IMR-90 (cell line): ENCODE data around the gene AHCYL1. TPM values are rescaled to one million over a fixed set of nuclear protein-coding genes. Genes with fewer than 3 reads are reported as not detected.

ENCODE experiments used
- ATAC-seq: fragments of 200-7000 bp; cut with Tn5 transposase; 2 replicates; pipeline ENCODE4 v1.9.1; 2020; ENCODE audit warnings: low read depth, mild to moderate bottlenecking, moderate library complexity
- BruUV-seq: library from RNA; stranded (reverse); fragments of 400-500 nt; replicated peaks from 2 replicates; lab custom pipeline; 2021; lab: Mats Ljungman, UMichigan
- CTCF ChIA-PET: fragments of 300-600 bp; formaldehyde crosslinking; extraction: SDS; loops from one replicate; lab custom pipeline; 2021; ENCODE audit warnings: antibody characterized with exemption; lab: Yijun Ruan, JAX
- POLR2A ChIA-PET: fragments of 300-600 bp; sonication (Branson Sonifier 250); formaldehyde crosslinking; loops from one replicate; lab custom pipeline; 2022; ENCODE audit warnings: antibody characterized with exemption; ENCODE audit not compliant: unreplicated experiment; lab: Charles Lee
- DNase-seq: peaks from one replicate; pipeline ENCODE4 v3.0.0; 2013
- H2AFZ ChIP-seq: replicated peaks from 2 replicates; pipeline ENCODE3; 2013; ENCODE audit warnings: low read length, mild to moderate bottlenecking; ENCODE audit not compliant: poor library complexity
- H2AK5ac ChIP-seq: 2 replicates; pipeline ENCODE4 v1.6.1; 2013; ENCODE audit warnings: low read depth, low read length, inconsistent platforms
- H2AK9ac ChIP-seq: replicated peaks from 2 replicates; pipeline ENCODE3; 2013; ENCODE audit warnings: mild to moderate bottlenecking, low read depth, low read length, moderate library complexity; ENCODE audit not compliant: poor library complexity
- H2BK120ac ChIP-seq: 2 replicates; pipeline ENCODE4 v1.6.1; 2013; ENCODE audit warnings: low read depth, low read length, inconsistent platforms
- H2BK15ac ChIP-seq: 3 replicates; pipeline ENCODE4 v1.6.1; 2013; ENCODE audit warnings: low read depth, low read length, inconsistent platforms
- H2BK20ac ChIP-seq: 2 replicates; pipeline ENCODE4 v1.6.1; 2013; ENCODE audit warnings: low read depth, mild to moderate bottlenecking, inconsistent platforms, low read length, moderate library complexity
- H2BK5ac ChIP-seq: 2 replicates; pipeline ENCODE4 v1.6.1; 2013; ENCODE audit warnings: mild to moderate bottlenecking, low read depth, low read length, inconsistent platforms; ENCODE audit not compliant: poor library complexity, severe bottlenecking
- H3K14ac ChIP-seq: replicated peaks from 2 replicates; pipeline ENCODE4 v1.6.1; 2013; ENCODE audit warnings: low read depth, low read length, inconsistent platforms
- H3K18ac ChIP-seq: 2 replicates; pipeline ENCODE4 v1.6.1; 2013; ENCODE audit warnings: low read depth, low read length, control low read depth
- H3K23ac ChIP-seq: 2 replicates; pipeline ENCODE4 v1.6.1; 2013; ENCODE audit warnings: low read depth, low read length, inconsistent platforms
- H3K27ac ChIP-seq: 2 replicates; pipeline ENCODE4 v1.5.1; 2013; ENCODE audit warnings: mild to moderate bottlenecking, control low read depth, low read length; ENCODE audit not compliant: insufficient read depth
- H3K27me3 ChIP-seq: 2 replicates; pipeline ENCODE4 v1.6.1; 2013; ENCODE audit warnings: low read length; ENCODE audit not compliant: control insufficient read depth, insufficient read depth
- H3K36me3 ChIP-seq: 2 replicates; pipeline ENCODE4 v1.6.1; 2013; ENCODE audit warnings: low read length, mixed read lengths; ENCODE audit not compliant: control insufficient read depth, insufficient read depth
- H3K4ac ChIP-seq: 2 replicates; pipeline ENCODE4 v1.6.1; 2013; ENCODE audit warnings: low read depth, low read length, inconsistent platforms
- H3K4me1 ChIP-seq: 2 replicates; pipeline ENCODE4 v1.6.1; 2013; ENCODE audit warnings: low read length, mixed read lengths; ENCODE audit not compliant: control insufficient read depth, insufficient read depth
- H3K4me2 ChIP-seq: 2 replicates; pipeline ENCODE4 v1.6.1; 2013; ENCODE audit warnings: low read depth, mild to moderate bottlenecking, control low read depth, low read length, moderate library complexity
- H3K4me3 ChIP-seq: 2 replicates; pipeline ENCODE4 v1.5.1; 2013; ENCODE audit warnings: low read depth, mild to moderate bottlenecking, control low read depth, low read length, moderate library complexity; ENCODE audit not compliant: insufficient read depth
- H3K56ac ChIP-seq: 2 replicates; pipeline ENCODE4 v1.6.1; 2013; ENCODE audit warnings: low read length, inconsistent platforms; ENCODE audit not compliant: insufficient read depth; ENCODE audit errors: extremely low read depth
- H3K79me1 ChIP-seq, 2 experiments: 2 replicates each; pipeline ENCODE4 v1.6.1; 2013; ENCODE audit warnings: low read length in 2 of 2, inconsistent platforms in 1 of 2, low read depth in 1 of 2
- H3K9ac ChIP-seq: 2 replicates; pipeline ENCODE4 v1.6.1; 2013; ENCODE audit warnings: low read depth, low read length, control low read depth
- H3K9me1 ChIP-seq: 2 replicates; pipeline ENCODE4 v1.6.1; 2013; ENCODE audit warnings: low read length, inconsistent platforms; ENCODE audit not compliant: insufficient read depth
- H3K9me3 ChIP-seq: 2 replicates; pipeline ENCODE4 v1.6.1; 2013; ENCODE audit warnings: low read length; ENCODE audit not compliant: control insufficient read depth, insufficient read depth
- H4K20me1 ChIP-seq: 2 replicates; pipeline ENCODE4 v1.6.1; 2013; ENCODE audit warnings: low read length, inconsistent platforms; ENCODE audit not compliant: insufficient read depth
- H4K5ac ChIP-seq: 2 replicates; pipeline ENCODE4 v1.6.1; 2013; ENCODE audit warnings: mild to moderate bottlenecking, low read depth, low read length, control low read depth
- H4K8ac ChIP-seq, 2 experiments: 2 replicates each; pipeline ENCODE4 v1.6.1; 2013; ENCODE audit warnings: low read depth in 2 of 2, low read length in 2 of 2, control low read depth in 1 of 2, inconsistent platforms in 1 of 2
- H4K91ac ChIP-seq: 2 replicates; pipeline ENCODE4 v1.6.1; 2013; ENCODE audit warnings: low read depth, low read length, inconsistent platforms; ENCODE audit not compliant: insufficient read depth
- MAFK ChIP-seq: IDR thresholded peaks from 2 replicates; pipeline ENCODE4 v1.6.1; 2012; ENCODE audit warnings: low read depth, low read length, improper control_type of control experiment
- RCOR1 ChIP-seq: IDR thresholded peaks from 2 replicates; pipeline ENCODE4 v1.6.1; 2012; ENCODE audit warnings: mild to moderate bottlenecking, low read length, improper control_type of control experiment; ENCODE audit not compliant: insufficient replicate concordance
- RFX5 ChIP-seq: IDR thresholded peaks from 2 replicates; pipeline ENCODE4 v1.8.0; 2012; ENCODE audit warnings: low read depth, mild to moderate bottlenecking, low read length, moderate library complexity
- WGBS, 2 experiments: methylation state at CpG; one replicate each; pipeline versions ENCODE4 v1.1.5 to v1.1.7; 2013; ENCODE audit warnings: missing lambda C conversion rate in 2 of 2; ENCODE audit not compliant: insufficient read length in 1 of 2; ENCODE audit errors: extremely low coverage in 2 of 2; 5-methylcytosine and 5-hydroxymethylcytosine counted together
- dilution Hi-C: fragments of 300-500 bp; cut with HindIII; formaldehyde crosslinking; loops from one replicate; pipeline ENCODE4 v1.14.3; 2018; ENCODE audit warnings: low sequenced_read_pairs; ENCODE audit not compliant: unreplicated experiment
- in situ Hi-C: fragments of 300-500 bp; cut with MboI; formaldehyde crosslinking; loops from 3 replicates; pipeline ENCODE4 v1.14.3; 2019; ENCODE audit warnings: low sequenced_read_pairs, inconsistent platforms, mixed read lengths
- intact Hi-C: fragments of 100-400 bp; cut with micrococcal nuclease; formaldehyde crosslinking; loops from 2 replicates; pipeline ENCODE4 v1.10.0; 2022
- polyA plus RNA-seq, 3 experiments: library from polyadenylated mRNA; depleted of rRNA; stranded (reverse); fragments of >200 nt; gene quantifications; 2 replicates each; pipeline ENCODE4 v1.2.3, GENCODE V29; 2012; ENCODE audit warnings: low replicate concordance in 1 of 3
- total RNA-seq: library from RNA; depleted of rRNA; stranded (reverse); fragments of >200 nt; gene quantifications from 2 replicates; pipeline ENCODE4 v1.2.3, GENCODE V29; 2012
- TF ChIP-seq, protein P1 (sequence below): conservative IDR thresholded peaks from 2 replicates; pipeline ENCODE4 v1.5.1; 2012; ENCODE audit warnings: mild to moderate bottlenecking, low read depth, low read length, improper control_type of control experiment

Gene AHCYL1
- total and polyA plus RNA-seq, 2 of the 4 experiments (the other 2 are of a cell fraction), result 75.1 to 76.0 TPM

DNA sequence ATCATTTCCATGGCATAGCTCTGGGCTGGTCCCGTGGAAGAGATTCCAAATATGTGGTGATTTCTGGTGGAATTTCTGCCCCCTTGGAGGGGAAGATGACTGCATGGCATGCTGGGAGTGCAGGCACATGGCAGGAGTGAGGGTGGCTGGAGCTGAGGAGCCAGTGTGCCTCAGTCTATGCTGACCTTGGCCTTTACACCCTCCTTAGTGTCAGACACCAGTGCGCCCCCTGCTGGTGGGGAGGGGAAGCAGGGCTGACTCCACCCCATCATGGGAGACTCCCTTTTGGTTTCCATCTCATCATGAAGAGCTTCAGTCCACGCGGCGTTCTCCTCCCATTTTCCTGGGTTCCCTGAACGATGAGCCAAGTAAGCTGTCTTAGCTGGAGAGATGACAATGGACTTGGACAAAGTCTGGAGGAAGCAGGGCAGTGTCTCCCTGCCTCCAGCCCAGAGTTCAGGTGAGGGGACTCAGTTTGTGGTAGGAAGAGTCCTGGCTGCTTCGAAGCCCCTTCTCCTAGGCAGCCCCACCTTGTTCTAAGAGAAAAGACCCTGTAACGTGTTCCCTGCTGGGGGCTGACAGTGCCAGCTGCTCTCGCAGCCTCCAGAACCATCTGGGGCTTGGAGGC lies 75.6 kb downstream of the AHCYL1 start:
- peak overlapping the region; percentile 27 for H2AFZ ChIP-seq
- H3K79me1 ChIP-seq, result peaks cover 0 to 25% of the 10 kb centered on the region in 2 experiments; a peak in 2 of 4 replicates
- H3K9me1 ChIP-seq, result peaks cover 14% of the 10 kb centered on the region
- no peak overlapping the region for H3K4me2 ChIP-seq
- no peak for ATAC-seq
- H4K20me1 ChIP-seq, result peaks cover 14% of the 10 kb centered on the region; the same call in 1 of the 2 replicates
- H3K4ac ChIP-seq, result no peak overlapping the region
- no peak overlapping the region for H4K91ac ChIP-seq
- ChIA-PET POLR2A (no interaction called here), CTCF (interaction anchor here (0.6 to 1.4 kb wide), 3 partner anchors 9 to 75 kb away, joined by 3 to 6 read pairs (median 3); partner anchors contain the start of gene AHCYL1)
- no peak overlapping the region for H2BK120ac ChIP-seq
- peaks cover 30% of the 10 kb centered on the region for H3K36me3 ChIP-seq
- no peak overlapping the region for H3K18ac ChIP-seq
- no peak overlapping the region for H3K14ac ChIP-seq
- no peaks in the 10 kb centered on the region; the same call in 1 of the 2 replicates for H3K27me3 ChIP-seq
- no peak overlapping the region for H3K27ac ChIP-seq
- peaks cover 20% of the 10 kb centered on the region for H3K4me1 ChIP-seq
- H2BK15ac ChIP-seq, result no peak overlapping the region
- no peak overlapping the region for H2AK9ac ChIP-seq
- H2BK20ac ChIP-seq, result no peak overlapping the region
- no peak overlapping the region for H2BK5ac ChIP-seq
- H3K4me3 ChIP-seq, result no peak overlapping the region
- no TSS peak for BruUV-seq
- H3K23ac ChIP-seq, result no peak overlapping the region
- no peak overlapping the region for H2AK5ac ChIP-seq
- dilution Hi-C loops (no loop called here), in situ Hi-C loops (no loop called here), intact Hi-C loops (no loop called here)
- H4K8ac ChIP-seq, result no peak overlapping the region
- no peaks in the 10 kb centered on the region for H3K9me3 ChIP-seq
- TF ChIP-seq RCOR1 (no peak), RFX5 (no peak), MAFK (no peak)
- TF ChIP-seq, protein P1, sequence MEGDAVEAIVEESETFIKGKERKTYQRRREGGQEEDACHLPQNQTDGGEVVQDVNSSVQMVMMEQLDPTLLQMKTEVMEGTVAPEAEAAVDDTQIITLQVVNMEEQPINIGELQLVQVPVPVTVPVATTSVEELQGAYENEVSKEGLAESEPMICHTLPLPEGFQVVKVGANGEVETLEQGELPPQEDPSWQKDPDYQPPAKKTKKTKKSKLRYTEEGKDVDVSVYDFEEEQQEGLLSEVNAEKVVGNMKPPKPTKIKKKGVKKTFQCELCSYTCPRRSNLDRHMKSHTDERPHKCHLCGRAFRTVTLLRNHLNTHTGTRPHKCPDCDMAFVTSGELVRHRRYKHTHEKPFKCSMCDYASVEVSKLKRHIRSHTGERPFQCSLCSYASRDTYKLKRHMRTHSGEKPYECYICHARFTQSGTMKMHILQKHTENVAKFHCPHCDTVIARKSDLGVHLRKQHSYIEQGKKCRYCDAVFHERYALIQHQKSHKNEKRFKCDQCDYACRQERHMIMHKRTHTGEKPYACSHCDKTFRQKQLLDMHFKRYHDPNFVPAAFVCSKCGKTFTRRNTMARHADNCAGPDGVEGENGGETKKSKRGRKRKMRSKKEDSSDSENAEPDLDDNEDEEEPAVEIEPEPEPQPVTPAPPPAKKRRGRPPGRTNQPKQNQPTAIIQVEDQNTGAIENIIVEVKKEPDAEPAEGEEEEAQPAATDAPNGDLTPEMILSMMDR, result peak; percentile 52
- no peak overlapping the region for H3K56ac ChIP-seq
- DNase-seq, result no peak
- WGBS, 2 experiments, result 93% methylated on average over 5 of the region's 9 CpGs; no CpG with 5 or more reads in 1 of the 2 experiments
- no peak overlapping the region for H4K5ac ChIP-seq
- no peak overlapping the region for H3K9ac ChIP-seq
